Measurements from ENCODE around the gene UCMA.

- TF ChIP-seq, protein P1, sequence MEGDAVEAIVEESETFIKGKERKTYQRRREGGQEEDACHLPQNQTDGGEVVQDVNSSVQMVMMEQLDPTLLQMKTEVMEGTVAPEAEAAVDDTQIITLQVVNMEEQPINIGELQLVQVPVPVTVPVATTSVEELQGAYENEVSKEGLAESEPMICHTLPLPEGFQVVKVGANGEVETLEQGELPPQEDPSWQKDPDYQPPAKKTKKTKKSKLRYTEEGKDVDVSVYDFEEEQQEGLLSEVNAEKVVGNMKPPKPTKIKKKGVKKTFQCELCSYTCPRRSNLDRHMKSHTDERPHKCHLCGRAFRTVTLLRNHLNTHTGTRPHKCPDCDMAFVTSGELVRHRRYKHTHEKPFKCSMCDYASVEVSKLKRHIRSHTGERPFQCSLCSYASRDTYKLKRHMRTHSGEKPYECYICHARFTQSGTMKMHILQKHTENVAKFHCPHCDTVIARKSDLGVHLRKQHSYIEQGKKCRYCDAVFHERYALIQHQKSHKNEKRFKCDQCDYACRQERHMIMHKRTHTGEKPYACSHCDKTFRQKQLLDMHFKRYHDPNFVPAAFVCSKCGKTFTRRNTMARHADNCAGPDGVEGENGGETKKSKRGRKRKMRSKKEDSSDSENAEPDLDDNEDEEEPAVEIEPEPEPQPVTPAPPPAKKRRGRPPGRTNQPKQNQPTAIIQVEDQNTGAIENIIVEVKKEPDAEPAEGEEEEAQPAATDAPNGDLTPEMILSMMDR (IDR thresholded peaks at IDR 0.05) = peak in 1 of 4 experiments; percentile 34
- TF ChIP-seq POLR2A (IDR thresholded peaks at IDR 0.05) = no peak
These were observed 27.4 kb downstream of the UCMA start for GRCh38 chr10:13206546-13207443.
